ENCODE measurements around the gene HRH2.

Gene HRH2

DNA sequence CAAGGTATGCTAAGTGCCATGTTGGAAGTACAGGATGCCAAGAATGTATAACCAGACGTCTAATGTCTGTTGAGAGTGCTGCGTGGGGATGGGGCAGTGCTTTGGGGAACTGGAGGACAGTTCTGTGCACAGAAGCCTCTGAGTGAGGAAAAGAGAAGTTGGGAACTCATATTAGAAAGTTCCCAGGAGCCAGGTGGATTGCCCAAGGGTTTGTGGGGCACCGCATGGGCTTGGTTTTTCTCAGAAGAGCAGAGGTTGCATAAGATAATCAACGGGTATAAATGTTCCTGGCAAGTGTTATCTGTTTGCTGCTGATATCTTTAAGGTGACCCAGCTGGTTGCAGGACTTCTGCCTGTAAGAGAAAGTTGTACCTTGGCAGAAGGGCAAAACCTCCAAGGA lies 13.1 kb downstream of the HRH2 start:
- Histone ChIP-seq H3K27me3 (ENCODE audit: control insufficient read depth in 1 of 2, insufficient read depth in 2 of 2, low read length in 2 of 2) (no peaks in the 10 kb centered on the region), H3K9me3 (ENCODE audit: control insufficient read depth in 1 of 2, low read length in 2 of 2) (no peaks in the 10 kb centered on the region), H3K9ac (ENCODE audit: low read depth in 1 of 2, low read length in 2 of 2) (no peak overlapping the region), H3K27ac (ENCODE audit: low read depth, low read length) (no peak overlapping the region), H3K4me1 (ENCODE audit: control insufficient read depth in 1 of 2, insufficient read depth in 2 of 2, low read length in 2 of 2) (peaks cover 32 to 34% of the 10 kb centered on the region in 2 donors), H3K36me3 (ENCODE audit: control insufficient read depth in 1 of 2, insufficient read depth in 2 of 2, low read length in 2 of 2) (no peaks in the 10 kb centered on the region), H3K4me3 (ENCODE audit: low read depth in 1 of 2, low read length in 2 of 2) (no peak overlapping the region)

DNA sequence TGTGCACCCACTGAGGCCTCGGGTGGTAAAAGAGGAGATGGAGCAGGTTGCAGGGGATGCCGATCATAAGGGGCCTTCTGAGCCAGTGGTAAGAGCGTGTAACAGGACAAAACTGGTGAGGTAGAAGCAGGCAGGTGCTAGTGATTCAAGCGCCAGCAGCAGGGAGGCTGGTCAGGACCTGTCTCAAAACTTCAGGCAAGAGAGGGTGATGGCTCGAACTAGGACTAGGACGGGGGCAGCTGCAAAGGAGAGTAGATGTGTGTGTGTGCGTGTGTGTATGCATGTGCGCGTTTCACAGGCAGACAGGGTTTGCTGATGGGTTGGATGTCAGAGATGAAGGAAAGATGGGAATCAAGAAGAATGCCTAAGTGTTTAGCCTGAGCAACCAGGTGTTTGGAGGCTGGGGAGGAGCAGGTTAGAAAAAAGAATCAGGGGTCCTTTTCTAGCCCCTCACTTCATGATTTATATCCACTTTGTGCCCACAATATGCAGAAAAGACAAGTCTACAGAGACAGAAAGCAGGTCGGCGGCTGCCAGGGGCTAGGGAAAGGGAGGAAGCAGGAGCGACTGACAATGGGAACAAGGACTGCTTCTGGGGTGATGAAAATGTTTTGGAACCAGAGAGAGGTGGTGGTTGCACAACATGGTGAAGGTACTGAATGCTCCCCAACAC lies 15.2 kb downstream of the HRH2 start:
- Histone ChIP-seq H3K9me3 (ENCODE audit: control insufficient read depth in 1 of 2, low read length in 2 of 2) (no peaks in the 10 kb centered on the region), H3K4me1 (ENCODE audit: control insufficient read depth in 1 of 2, insufficient read depth in 2 of 2, low read length in 2 of 2) (peaks cover 32 to 39% of the 10 kb centered on the region in 2 donors), H3K9ac (ENCODE audit: low read depth in 1 of 2, low read length in 2 of 2) (no peak overlapping the region), H3K4me3 (ENCODE audit: low read depth in 1 of 2, low read length in 2 of 2) (no peak overlapping the region), H3K36me3 (ENCODE audit: control insufficient read depth in 1 of 2, insufficient read depth in 2 of 2, low read length in 2 of 2) (no peaks in the 10 kb centered on the region), H3K27ac (ENCODE audit: low read depth, low read length) (no peak overlapping the region), H3K27me3 (ENCODE audit: control insufficient read depth in 1 of 2, insufficient read depth in 2 of 2, low read length in 2 of 2) (no peaks in the 10 kb centered on the region)

DNA sequence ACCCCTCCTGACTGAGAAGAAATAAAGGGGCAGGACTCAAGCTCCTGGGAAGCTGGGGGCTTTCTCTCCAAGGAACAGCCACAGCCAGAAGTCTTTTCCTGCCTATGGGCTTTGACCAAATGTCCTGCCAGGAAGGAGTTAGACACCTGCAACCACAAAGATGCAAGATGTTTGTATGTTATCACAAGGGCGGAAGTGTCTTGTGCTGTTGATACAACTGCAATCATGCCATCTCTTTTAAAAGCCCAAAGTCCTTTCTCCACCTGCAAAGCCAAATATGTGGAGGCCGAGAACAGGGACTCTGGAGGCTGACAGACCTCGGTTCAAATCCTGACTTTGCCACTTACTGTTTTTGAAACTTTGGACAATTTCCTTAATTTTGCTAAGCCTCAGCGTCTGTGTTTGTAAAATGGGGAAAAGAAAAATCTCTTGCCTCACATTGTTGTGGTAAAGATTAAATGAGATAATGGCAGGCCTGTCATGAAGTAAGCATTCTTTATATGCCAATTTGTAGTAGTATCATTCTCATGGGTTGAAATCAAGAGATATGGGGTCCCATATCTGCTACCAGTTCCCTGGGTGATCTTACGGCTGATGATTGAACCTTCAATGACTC lies 17.0 kb downstream of the HRH2 start:
- peaks cover 36 to 47% of the 10 kb centered on the region in 2 donors for H3K4me1 ChIP-seq (ENCODE audit: control insufficient read depth in 1 of 2, insufficient read depth in 2 of 2, low read length in 2 of 2)
- no peak overlapping the region for H3K9ac ChIP-seq (ENCODE audit: low read depth in 1 of 2, low read length in 2 of 2)
- no peak overlapping the region for H3K27ac ChIP-seq (ENCODE audit: low read depth, low read length)
- no peaks in the 10 kb centered on the region for H3K36me3 ChIP-seq (ENCODE audit: control insufficient read depth in 1 of 2, insufficient read depth in 2 of 2, low read length in 2 of 2)
- peak overlapping the region in 1 of 2 donors; percentile 11 for H3K4me3 ChIP-seq (ENCODE audit: low read depth in 1 of 2, low read length in 2 of 2)
- H3K9me3 ChIP-seq (ENCODE audit: control insufficient read depth in 1 of 2, low read length in 2 of 2) = no peaks in the 10 kb centered on the region
- H3K27me3 ChIP-seq (ENCODE audit: control insufficient read depth in 1 of 2, insufficient read depth in 2 of 2, low read length in 2 of 2) = no peaks in the 10 kb centered on the region

DNA sequence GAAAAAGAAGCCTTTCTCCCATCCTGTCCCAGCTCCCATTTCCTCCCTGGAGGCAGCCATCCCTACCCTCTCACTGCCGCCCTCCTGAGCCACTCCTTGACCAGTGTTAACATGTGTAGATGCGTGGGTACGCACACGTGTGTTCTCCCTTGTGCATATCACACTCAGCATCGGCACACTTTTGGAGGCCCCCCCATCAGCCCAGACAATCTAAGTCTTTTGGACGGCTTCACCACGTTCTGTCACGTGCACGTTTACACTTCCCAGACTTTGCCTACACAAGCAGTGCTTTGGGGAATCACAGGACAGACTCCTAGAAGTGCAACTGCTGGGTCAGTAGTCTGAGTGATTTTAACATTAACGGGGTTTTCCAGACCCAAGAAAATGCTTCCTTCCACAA lies 18.0 kb downstream of the HRH2 start:
- Histone ChIP-seq H3K27ac (ENCODE audit: low read depth, low read length) (no peak overlapping the region), H3K36me3 (ENCODE audit: control insufficient read depth in 1 of 2, insufficient read depth in 2 of 2, low read length in 2 of 2) (no peaks in the 10 kb centered on the region), H3K4me3 (ENCODE audit: low read depth in 1 of 2, low read length in 2 of 2) (no peak overlapping the region), H3K9me3 (ENCODE audit: control insufficient read depth in 1 of 2, low read length in 2 of 2) (no peaks in the 10 kb centered on the region), H3K27me3 (ENCODE audit: control insufficient read depth in 1 of 2, insufficient read depth in 2 of 2, low read length in 2 of 2) (no peaks in the 10 kb centered on the region), H3K9ac (ENCODE audit: low read depth in 1 of 2, low read length in 2 of 2) (no peak overlapping the region), H3K4me1 (ENCODE audit: control insufficient read depth in 1 of 2, insufficient read depth in 2 of 2, low read length in 2 of 2) (peaks cover 31 to 46% of the 10 kb centered on the region in 2 donors)

DNA sequence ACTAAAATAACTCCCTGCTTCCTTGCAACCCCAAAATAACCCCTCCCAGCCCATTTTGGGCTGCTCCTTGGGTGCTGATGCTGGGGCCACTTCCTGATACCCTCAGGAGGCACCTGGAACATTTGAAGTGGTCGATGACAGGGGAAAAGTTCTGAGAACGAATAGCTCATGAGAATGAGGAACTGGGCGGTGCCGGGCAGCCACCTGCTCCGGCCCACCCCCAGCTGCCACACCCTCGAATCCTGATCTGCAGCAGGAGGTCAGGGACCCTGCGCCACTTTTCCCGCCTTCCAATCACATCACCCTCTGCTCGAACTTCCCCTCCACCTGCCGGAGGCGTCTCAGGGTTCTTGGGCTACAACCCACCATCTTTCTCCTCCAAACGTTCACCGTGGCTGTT lies 19.7 kb downstream of the HRH2 start:
- Histone ChIP-seq H3K27ac (ENCODE audit: low read depth, low read length) (no peak overlapping the region), H3K27me3 (ENCODE audit: control insufficient read depth in 1 of 2, insufficient read depth in 2 of 2, low read length in 2 of 2) (no peaks in the 10 kb centered on the region), H3K4me3 (ENCODE audit: low read depth in 1 of 2, low read length in 2 of 2) (no peak overlapping the region), H3K36me3 (ENCODE audit: control insufficient read depth in 1 of 2, insufficient read depth in 2 of 2, low read length in 2 of 2) (no peaks in the 10 kb centered on the region), H3K9ac (ENCODE audit: low read depth in 1 of 2, low read length in 2 of 2) (no peak overlapping the region), H3K4me1 (ENCODE audit: control insufficient read depth in 1 of 2, insufficient read depth in 2 of 2, low read length in 2 of 2) (peaks cover 14 to 32% of the 10 kb centered on the region in 2 donors), H3K9me3 (ENCODE audit: control insufficient read depth in 1 of 2, low read length in 2 of 2) (no peaks in the 10 kb centered on the region)

DNA sequence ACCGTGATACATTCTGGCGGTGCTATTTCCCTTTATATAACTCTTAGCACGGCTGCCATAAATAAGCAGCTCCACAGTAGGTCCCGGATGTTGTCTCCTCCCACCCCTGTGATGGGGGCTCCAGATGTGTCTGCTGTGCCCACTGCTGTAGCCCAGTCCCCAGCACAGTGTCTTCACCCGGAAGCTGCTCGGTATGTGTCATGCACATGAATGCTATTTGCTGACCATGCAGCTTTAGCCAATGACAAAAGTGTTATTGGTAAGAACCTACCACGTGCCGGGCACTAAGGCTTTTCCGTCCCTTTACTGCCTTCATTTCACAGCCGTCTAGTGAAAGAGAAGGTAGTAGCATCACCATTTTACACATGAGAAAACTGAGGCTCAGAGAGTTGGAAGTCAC lies 20.2 kb downstream of the HRH2 start:
- no peak overlapping the region for H3K9ac ChIP-seq (ENCODE audit: low read depth in 1 of 2, low read length in 2 of 2)
- no peaks in the 10 kb centered on the region for H3K9me3 ChIP-seq (ENCODE audit: control insufficient read depth in 1 of 2, low read length in 2 of 2)
- H3K27me3 ChIP-seq (ENCODE audit: control insufficient read depth in 1 of 2, insufficient read depth in 2 of 2, low read length in 2 of 2) = no peaks in the 10 kb centered on the region
- no peak overlapping the region for H3K4me3 ChIP-seq (ENCODE audit: low read depth in 1 of 2, low read length in 2 of 2)
- H3K27ac ChIP-seq (ENCODE audit: low read depth, low read length) = no peak overlapping the region
- H3K36me3 ChIP-seq (ENCODE audit: control insufficient read depth in 1 of 2, insufficient read depth in 2 of 2, low read length in 2 of 2) = peaks cover 0 to 2% of the 10 kb centered on the region in 2 donors
- H3K4me1 ChIP-seq (ENCODE audit: control insufficient read depth in 1 of 2, insufficient read depth in 2 of 2, low read length in 2 of 2) = peaks cover 11 to 28% of the 10 kb centered on the region in 2 donors

DNA sequence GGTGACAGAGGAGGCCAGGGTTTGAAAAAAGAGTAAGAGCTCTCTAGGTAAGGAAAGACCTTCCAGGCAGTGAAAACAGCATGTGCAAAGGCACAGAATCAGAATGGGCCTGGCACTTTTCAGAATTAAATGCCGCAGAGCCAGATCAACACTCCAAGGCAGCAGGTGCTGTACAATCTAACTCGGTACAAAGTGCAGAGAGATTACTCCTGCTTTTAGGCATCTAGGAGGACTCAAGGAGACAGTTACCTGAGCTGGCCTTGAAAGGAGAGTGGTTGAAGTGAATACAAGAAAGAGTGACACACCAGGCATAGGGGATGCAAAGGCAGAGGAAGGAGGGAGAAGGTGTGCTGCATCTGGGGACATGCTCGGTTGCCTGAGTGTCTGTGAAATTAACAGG lies 21.5 kb downstream of the HRH2 start:
- Histone ChIP-seq H3K4me1 (ENCODE audit: control insufficient read depth in 1 of 2, insufficient read depth in 2 of 2, low read length in 2 of 2) (peaks cover 11 to 28% of the 10 kb centered on the region in 2 donors), H3K27me3 (ENCODE audit: control insufficient read depth in 1 of 2, insufficient read depth in 2 of 2, low read length in 2 of 2) (no peaks in the 10 kb centered on the region), H3K27ac (ENCODE audit: low read depth, low read length) (no peak overlapping the region)

DNA sequence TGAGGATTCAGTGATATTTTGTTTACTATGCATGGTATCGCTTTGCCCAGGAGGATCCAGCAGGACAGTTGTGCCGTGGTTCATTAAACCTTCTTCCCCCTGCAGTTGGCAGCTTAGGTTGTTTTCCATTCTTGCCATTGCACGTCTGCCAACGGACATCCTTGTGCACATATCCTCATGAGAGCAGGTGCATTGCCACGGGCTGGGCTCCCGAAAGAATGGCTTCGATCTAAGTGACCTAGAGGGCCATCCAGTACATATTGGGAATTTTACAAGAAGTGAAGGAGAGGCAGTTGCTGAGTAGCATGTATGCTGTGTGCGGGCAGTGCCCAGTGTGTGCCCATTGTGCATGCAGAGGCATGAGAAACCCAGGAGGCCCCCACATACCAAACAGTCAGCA lies 22.1 kb downstream of the HRH2 start:
- no peaks in the 10 kb centered on the region for H3K9me3 ChIP-seq (ENCODE audit: control insufficient read depth in 1 of 2, low read length in 2 of 2)
- no peak overlapping the region for H3K4me3 ChIP-seq (ENCODE audit: low read depth in 1 of 2, low read length in 2 of 2)
- H3K27ac ChIP-seq (ENCODE audit: low read depth, low read length) = no peak overlapping the region
- no peak overlapping the region for H3K9ac ChIP-seq (ENCODE audit: low read depth in 1 of 2, low read length in 2 of 2)
- no peaks in the 10 kb centered on the region for H3K27me3 ChIP-seq (ENCODE audit: control insufficient read depth in 1 of 2, insufficient read depth in 2 of 2, low read length in 2 of 2)
- peaks cover 0 to 12% of the 10 kb centered on the region in 2 donors for H3K36me3 ChIP-seq (ENCODE audit: control insufficient read depth in 1 of 2, insufficient read depth in 2 of 2, low read length in 2 of 2)
- H3K4me1 ChIP-seq (ENCODE audit: control insufficient read depth in 1 of 2, insufficient read depth in 2 of 2, low read length in 2 of 2) = peaks cover 6 to 28% of the 10 kb centered on the region in 2 donors

More for the DNA sequence above, 21.5 kb downstream of the HRH2 start:
- H3K9me3 ChIP-seq (ENCODE audit: control insufficient read depth in 1 of 2, low read length in 2 of 2) = no peaks in the 10 kb centered on the region
- peaks cover 0 to 12% of the 10 kb centered on the region in 2 donors for H3K36me3 ChIP-seq (ENCODE audit: control insufficient read depth in 1 of 2, insufficient read depth in 2 of 2, low read length in 2 of 2)
- H3K9ac ChIP-seq (ENCODE audit: low read depth in 1 of 2, low read length in 2 of 2) = no peak overlapping the region
- H3K4me3 ChIP-seq (ENCODE audit: low read depth in 1 of 2, low read length in 2 of 2) = no peak overlapping the region

DNA sequence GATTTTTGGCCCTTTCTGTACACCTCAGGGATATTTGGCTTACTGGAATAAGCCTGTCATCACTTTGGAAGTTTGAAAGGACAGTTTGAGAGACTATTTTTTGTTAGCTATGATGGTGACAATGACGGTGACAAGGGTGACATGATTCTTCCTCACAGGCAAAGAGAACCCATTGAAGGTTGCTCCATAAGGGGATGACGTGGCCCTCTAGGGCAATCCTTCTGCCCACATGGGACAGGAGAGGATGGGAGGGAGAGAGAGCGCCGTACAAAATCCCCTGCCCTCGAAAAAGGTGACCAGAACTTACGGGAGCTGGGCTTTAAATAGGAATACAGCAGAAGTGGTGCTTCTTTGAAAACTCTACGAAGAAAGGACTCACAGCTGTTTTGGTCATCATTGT lies 22.6 kb downstream of the HRH2 start:
- Histone ChIP-seq H3K27me3 (ENCODE audit: control insufficient read depth in 1 of 2, insufficient read depth in 2 of 2, low read length in 2 of 2) (no peaks in the 10 kb centered on the region), H3K27ac (ENCODE audit: low read depth, low read length) (no peak overlapping the region), H3K4me3 (ENCODE audit: low read depth in 1 of 2, low read length in 2 of 2) (no peak overlapping the region), H3K4me1 (ENCODE audit: control insufficient read depth in 1 of 2, insufficient read depth in 2 of 2, low read length in 2 of 2) (peaks cover 4 to 27% of the 10 kb centered on the region in 2 donors), H3K9me3 (ENCODE audit: control insufficient read depth in 1 of 2, low read length in 2 of 2) (no peaks in the 10 kb centered on the region), H3K36me3 (ENCODE audit: control insufficient read depth in 1 of 2, insufficient read depth in 2 of 2, low read length in 2 of 2) (peaks cover 0 to 12% of the 10 kb centered on the region in 2 donors), H3K9ac (ENCODE audit: low read depth in 1 of 2, low read length in 2 of 2) (no peak overlapping the region)

DNA sequence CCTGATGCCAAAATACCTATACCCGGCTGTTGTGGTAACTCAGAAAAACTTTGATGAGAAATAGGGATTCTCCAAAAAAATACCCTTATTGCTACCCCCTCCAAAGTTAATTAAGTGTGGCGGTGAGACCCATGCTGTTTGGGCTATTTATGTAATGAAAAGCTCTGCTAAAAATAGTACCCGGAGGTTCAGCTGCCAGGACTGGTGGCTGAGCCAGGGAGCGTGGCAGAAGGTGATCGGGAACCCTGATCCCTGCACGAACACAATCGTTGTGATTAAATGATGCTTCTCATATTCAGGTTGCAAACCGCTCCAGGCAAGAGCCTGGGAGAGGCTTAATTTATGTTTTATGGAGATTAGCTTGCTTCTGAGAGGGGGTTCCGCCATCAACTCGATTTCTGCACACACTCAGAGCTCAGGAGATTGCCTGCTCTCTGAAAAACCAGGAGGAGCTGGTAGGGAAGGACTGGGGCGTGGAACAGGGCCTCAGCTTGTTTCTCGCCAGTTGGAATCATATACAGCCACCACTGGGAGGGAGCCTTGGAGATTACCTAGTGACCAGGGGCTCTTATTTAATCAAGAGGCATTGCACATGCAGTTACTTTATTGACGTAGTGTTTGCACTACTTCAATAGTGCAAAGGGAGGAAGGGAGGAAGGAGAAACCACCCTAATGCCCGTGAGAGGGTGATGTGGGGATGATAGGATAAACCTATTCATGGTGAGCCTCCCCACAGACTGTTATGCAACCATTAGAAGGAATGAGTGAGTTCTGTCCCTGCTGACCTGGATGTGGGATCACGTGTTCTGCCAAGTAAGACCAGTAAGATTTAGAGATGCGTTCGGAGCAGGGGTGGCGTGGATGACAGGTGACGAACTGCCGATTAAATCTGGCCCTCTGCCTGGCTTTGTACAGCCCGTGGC lies 23.4 kb downstream of the HRH2 start:
- Histone ChIP-seq H3K9me3 (ENCODE audit: control insufficient read depth in 1 of 2, low read length in 2 of 2) (no peaks in the 10 kb centered on the region), H3K36me3 (ENCODE audit: control insufficient read depth in 1 of 2, insufficient read depth in 2 of 2, low read length in 2 of 2) (peaks cover 0 to 15% of the 10 kb centered on the region in 2 donors), H3K4me1 (ENCODE audit: control insufficient read depth in 1 of 2, insufficient read depth in 2 of 2, low read length in 2 of 2) (peaks cover 4 to 25% of the 10 kb centered on the region in 2 donors), H3K27ac (ENCODE audit: low read depth, low read length) (no peak overlapping the region), H3K27me3 (ENCODE audit: control insufficient read depth in 1 of 2, insufficient read depth in 2 of 2, low read length in 2 of 2) (no peaks in the 10 kb centered on the region), H3K9ac (ENCODE audit: low read depth in 1 of 2, low read length in 2 of 2) (no peak overlapping the region), H3K4me3 (ENCODE audit: low read depth in 1 of 2, low read length in 2 of 2) (no peak overlapping the region)

Data from duodenal mucosa (tissue), 2 donors.